ENCODE results near the gene SYT4.
"Not testable (repeated sequence)": the region's sequence is repeated elsewhere in the genome, so short reads cannot be mapped to it uniquely, and the experiment has no call there.

Gene SYT4, protein sequence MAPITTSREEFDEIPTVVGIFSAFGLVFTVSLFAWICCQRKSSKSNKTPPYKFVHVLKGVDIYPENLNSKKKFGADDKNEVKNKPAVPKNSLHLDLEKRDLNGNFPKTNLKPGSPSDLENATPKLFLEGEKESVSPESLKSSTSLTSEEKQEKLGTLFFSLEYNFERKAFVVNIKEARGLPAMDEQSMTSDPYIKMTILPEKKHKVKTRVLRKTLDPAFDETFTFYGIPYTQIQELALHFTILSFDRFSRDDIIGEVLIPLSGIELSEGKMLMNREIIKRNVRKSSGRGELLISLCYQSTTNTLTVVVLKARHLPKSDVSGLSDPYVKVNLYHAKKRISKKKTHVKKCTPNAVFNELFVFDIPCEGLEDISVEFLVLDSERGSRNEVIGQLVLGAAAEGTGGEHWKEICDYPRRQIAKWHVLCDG

DNA sequence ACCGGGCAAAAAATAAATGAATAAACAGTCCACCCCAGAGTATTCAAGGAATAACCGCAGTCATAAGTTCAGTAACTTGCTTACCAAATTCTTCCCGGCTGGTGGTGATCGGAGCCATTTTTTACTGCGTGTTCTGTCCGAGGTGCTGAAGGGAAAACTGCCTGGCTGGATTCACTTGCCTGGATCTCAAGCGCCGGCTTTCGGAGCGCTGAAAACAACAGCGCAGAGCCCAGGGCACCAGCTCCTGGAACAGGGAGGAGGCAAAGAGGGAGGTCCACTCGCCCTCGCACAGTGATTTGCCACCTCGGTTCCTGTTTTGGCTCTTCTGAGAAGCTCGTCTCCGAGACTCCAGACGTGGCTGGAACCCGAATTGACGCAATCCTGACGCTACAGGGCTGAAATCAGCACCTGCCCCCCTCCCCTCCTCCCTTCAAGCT is at the start of gene SYT4:
Gene SYT4 (minus strand): TSS at position 327 of the 437 bp plus-strand sequence. CDS start 209 bp downstream, at position 118.
- FAIRE-seq = no peak

GRCh38 chr18:43322132-43322531 is 44.8 kb upstream of the SYT4 start:
- TF ChIP-seq POLR2A (IDR thresholded peaks at IDR 0.05; ENCODE audit: low read depth, low read length) = no peak
- no peak for FAIRE-seq
- no peak for DNase-seq (ENCODE audit: insufficient read length, low spot score)

More for the DNA sequence above, at the start of gene SYT4:
- DNase-seq (ENCODE audit: insufficient read length, low spot score) = no peak
- TF ChIP-seq POLR2A (IDR thresholded peaks at IDR 0.05; ENCODE audit: low read depth, low read length) = no peak

DNA sequence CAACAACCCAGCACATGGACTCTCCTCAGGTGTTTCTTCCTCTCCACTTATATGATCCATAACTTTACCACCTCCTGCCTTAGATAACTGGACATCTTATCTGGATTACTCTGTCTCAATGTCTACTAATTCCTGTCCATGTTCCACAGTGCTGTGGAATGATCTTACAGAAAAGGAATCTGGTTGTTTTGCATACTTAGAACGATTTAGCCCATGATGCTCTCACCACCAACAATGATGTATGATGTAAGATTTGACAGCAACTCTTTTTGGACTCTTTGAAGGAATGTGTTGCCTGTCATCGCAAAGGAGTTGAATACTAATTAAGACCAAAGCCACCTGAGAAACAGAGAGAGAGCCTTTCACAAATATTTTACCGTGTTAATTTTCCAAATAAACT is 37.7 kb upstream of the SYT4 start:
- TF ChIP-seq POLR2A (IDR thresholded peaks at IDR 0.05; ENCODE audit: low read depth, low read length) = no peak
- DNase-seq (ENCODE audit: insufficient read length, low spot score) (no peak), FAIRE-seq (no peak)

- FAIRE-seq = no peak
These were observed 35.6 kb upstream of the SYT4 start for GRCh38 chr18:43312891-43313290.

GRCh38 chr18:43310239-43310638 is 32.9 kb upstream of the SYT4 start:
- TF ChIP-seq POLR2A (IDR thresholded peaks at IDR 0.05; ENCODE audit: low read depth, low read length) = no peak
- DNase-seq (ENCODE audit: insufficient read length, low spot score) (no peak), FAIRE-seq (no peak)

More at GRCh38 chr18:43312891-43313290, 35.6 kb upstream of the SYT4 start:
- no peak for TF ChIP-seq POLR2A (IDR thresholded peaks at IDR 0.05; ENCODE audit: low read depth, low read length)
- DNase-seq (ENCODE audit: insufficient read length, low spot score) = no peak

GRCh38 chr18:43303376-43303775 is 26.1 kb upstream of the SYT4 start:
- no peak for TF ChIP-seq POLR2A (IDR thresholded peaks at IDR 0.05; ENCODE audit: low read depth, low read length)
- DNase-seq (ENCODE audit: insufficient read length, low spot score) = no peak
- FAIRE-seq = no peak

DNA sequence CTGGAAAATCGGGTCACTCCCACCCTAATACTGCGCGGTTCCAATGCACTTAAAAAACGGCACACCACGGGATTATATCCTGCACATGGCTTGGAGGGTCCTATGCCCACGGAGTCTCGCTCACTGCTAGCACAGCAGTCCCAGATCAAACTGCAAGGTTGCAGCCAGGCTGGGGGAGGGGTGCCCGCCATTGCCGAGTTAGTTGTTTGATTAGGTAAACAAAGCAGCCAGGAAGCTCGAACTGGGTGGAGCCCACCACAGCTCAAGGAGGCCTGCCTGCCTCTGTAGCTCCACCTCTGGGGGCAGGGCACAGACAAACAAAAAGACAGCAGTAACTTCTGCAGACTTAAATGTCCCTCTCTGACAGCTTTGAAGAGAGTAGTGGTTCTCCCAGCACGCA is 8.9 kb upstream of the SYT4 start:
- not testable (repeated sequence) for FAIRE-seq; DNase-seq (ENCODE audit: insufficient read length, low spot score)

- TF ChIP-seq POLR2A (IDR thresholded peaks at IDR 0.05; ENCODE audit: low read depth, low read length) = no peak
- FAIRE-seq (no peak), DNase-seq (ENCODE audit: insufficient read length, low spot score) (no peak)
These were observed 6.0 kb upstream of the SYT4 start for GRCh38 chr18:43283299-43283698.

GRCh38 chr18:43279015-43279744 is 1.9 kb upstream of the SYT4 start:
- FAIRE-seq = no peak
- no peak for DNase-seq (ENCODE audit: insufficient read length, low spot score)
- TF ChIP-seq POLR2A (IDR thresholded peaks at IDR 0.05; ENCODE audit: low read depth, low read length) = no peak

DNA sequence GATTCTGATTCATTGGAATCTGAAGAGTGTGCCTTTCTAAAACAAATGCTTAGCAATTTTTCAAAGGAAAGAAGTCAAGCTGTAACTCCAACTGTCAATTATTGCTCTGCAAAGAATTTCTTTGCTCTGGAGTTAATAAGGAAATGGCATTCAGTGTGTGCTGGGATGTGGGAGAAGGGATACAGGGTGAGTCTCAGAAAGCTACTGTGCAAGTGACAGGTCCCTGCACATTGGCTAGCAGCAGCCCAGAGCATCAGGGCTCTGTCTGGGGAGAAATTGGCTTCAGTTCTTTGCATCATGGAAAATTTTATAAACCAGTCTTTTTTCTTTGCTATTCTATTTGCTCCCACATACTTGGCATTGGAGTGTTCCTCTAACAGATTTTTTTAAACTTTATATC is 1.1 kb upstream of the SYT4 start:
- DNase-seq (ENCODE audit: insufficient read length, low spot score) = no peak
- FAIRE-seq = no peak
- no peak for TF ChIP-seq POLR2A (IDR thresholded peaks at IDR 0.05; ENCODE audit: low read depth, low read length)

DNA sequence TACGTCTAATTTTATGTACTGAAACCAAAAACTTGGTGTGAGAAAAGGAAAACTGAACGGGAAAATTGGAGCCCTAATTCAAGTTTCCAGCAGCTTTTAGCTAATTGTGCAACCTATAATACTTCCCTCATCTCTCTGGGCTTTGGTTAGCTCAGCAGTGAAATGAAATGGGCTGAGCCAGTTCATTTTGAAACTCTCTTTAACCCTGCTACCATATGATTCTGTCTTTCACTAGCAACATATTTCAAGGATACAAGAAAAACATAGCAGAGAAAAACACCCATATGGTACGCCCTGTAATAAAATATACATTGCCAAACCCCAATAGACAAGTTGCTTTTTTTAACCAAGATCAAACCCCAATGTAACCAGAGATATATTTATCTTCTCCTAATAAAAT is 799 bp downstream of the SYT4 start:
- TF ChIP-seq POLR2A (IDR thresholded peaks at IDR 0.05; ENCODE audit: low read depth, low read length) = no peak
- DNase-seq (ENCODE audit: insufficient read length, low spot score) (no peak), FAIRE-seq (no peak)

DNA sequence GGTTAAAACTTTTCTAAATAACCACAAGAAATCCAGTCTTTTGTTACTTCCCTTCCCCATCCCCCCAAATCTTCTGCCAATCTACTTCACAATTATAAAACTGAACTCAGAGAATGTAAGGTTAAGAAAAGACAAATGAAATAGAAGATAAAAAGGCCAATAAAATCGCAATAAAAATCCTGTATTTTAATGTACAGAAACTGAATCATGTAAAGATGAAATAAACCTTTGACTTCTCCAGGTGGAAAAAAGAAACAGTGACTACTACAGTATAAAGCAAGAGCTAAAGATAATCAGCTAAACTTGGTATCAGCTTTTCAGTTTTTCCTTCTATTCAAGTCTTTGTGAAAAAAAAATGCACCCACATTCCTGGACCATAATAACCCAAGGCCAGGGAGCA is 1.7 kb downstream of the SYT4 start:
- DNase-seq (ENCODE audit: insufficient read length, low spot score) (no peak), FAIRE-seq (no peak)
- no peak for TF ChIP-seq POLR2A (IDR thresholded peaks at IDR 0.05; ENCODE audit: low read depth, low read length)

- TF ChIP-seq POLR2A (IDR thresholded peaks at IDR 0.05; ENCODE audit: low read depth, low read length) = no peak
- DNase-seq (ENCODE audit: insufficient read length, low spot score) (no peak), FAIRE-seq (no peak)
These were observed 2.8 kb downstream of the SYT4 start for GRCh38 chr18:43274526-43274925.

- TF ChIP-seq POLR2A (IDR thresholded peaks at IDR 0.05; ENCODE audit: low read depth, low read length) = no peak
- FAIRE-seq (no peak), DNase-seq (ENCODE audit: insufficient read length, low spot score) (no peak)
These were observed 5.5 kb downstream of the SYT4 start for GRCh38 chr18:43271593-43272432.
